HUES64 (cell line): ENCODE results near the gene YIF1A.
"Not testable (repeated sequence)": the region's sequence is repeated elsewhere in the genome, so short reads cannot be mapped to it uniquely, and the experiment has no call there.

Experiments used
- H3K27ac ChIP-seq: 2 replicates; pipeline ENCODE4 v1.7.0; 2013; ENCODE audit warnings: low read depth, low read length, inconsistent platforms
- H3K27me3 ChIP-seq: 2 replicates; pipeline ENCODE4 v1.6.1; 2013; ENCODE audit warnings: mild to moderate bottlenecking, low read length; ENCODE audit not compliant: insufficient read depth
- H3K36me3 ChIP-seq: 2 replicates; pipeline ENCODE4 v1.6.1; 2013; ENCODE audit warnings: mild to moderate bottlenecking, low read length; ENCODE audit not compliant: insufficient read depth
- H3K4me1 ChIP-seq: 2 replicates; pipeline ENCODE4 v1.6.1; 2013; ENCODE audit warnings: mild to moderate bottlenecking, low read length, moderate library complexity; ENCODE audit not compliant: insufficient read depth
- H3K4me3 ChIP-seq: 2 replicates; pipeline ENCODE4 v1.5.1; 2013; ENCODE audit warnings: mild to moderate bottlenecking, low read length, moderate library complexity
- H3K9ac ChIP-seq: 2 replicates; pipeline ENCODE4 v1.6.1; 2013; ENCODE audit warnings: mild to moderate bottlenecking, low read depth, low read length
- H3K9me3 ChIP-seq: 2 replicates; pipeline ENCODE4 v1.6.1; 2013; ENCODE audit warnings: low read depth, low read length; ENCODE audit not compliant: insufficient read depth
- WGBS: fragments of 150-250, 120-280 bp; methylation state at CpG from one replicate; pipeline ENCODE4 v1.1.7; 2013; ENCODE audit warnings: missing lambda C conversion rate; 5-methylcytosine and 5-hydroxymethylcytosine counted together

Gene YIF1A

DNA sequence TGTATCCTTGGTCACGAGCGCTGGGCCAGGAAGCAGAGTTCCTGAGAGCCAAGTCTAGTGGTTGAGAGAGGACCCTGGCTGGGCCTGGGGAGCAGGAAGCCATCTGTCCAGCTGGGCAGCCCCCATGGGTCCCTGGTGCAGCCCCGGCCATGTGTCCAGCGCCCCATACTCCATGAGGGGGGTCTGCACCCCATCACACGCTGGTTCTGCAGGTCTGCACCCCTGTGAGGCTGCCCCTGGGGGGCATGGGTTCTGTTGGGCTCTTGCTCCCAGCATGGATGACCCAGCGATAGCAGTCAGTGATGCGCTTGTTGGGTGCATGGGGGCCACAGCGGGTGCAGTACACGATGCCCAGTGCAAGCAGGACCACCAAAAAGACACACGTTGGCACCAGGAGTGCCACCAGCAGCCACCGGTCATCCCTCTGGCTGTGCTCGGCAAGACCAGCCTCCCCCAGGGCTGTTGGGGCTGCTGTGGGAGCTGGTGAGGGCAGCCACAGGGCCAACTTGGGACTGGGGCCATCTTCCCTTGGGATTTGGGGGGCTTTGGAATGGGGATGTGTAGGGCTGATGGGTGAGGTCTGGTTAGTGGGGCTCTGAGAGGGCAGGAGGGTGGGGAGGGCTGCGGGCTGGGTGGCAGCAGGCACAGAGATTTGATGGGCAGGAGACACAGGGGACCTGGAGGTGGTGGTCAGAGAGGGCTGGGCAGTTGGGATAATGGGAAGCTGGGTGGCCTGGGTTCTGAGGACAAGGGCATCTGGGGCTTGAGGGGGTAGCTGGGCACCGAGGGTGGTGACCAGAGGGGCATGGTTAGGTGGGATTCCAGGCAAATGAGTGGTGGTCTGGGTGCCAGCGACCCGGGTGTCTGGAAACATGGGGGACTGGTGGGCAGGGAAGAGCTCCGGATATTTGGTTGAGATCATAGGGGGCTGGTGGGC lies 25.9 kb upstream of the YIF1A start:
- Histone ChIP-seq H3K9me3 (no peaks in the 10 kb centered on the region), H3K36me3 (no peaks in the 10 kb centered on the region), H3K27ac (no peak overlapping the region), H3K4me1 (peaks cover 27% of the 10 kb centered on the region), H3K27me3 (no peaks in the 10 kb centered on the region), H3K9ac (no peak overlapping the region), H3K4me3 (no peak overlapping the region)
- WGBS, result 92% methylated on average over 17 of the region's 17 CpGs

- Histone ChIP-seq H3K27ac (no peak overlapping the region; the same call in 1 of the 2 replicates), H3K4me1 (peaks cover 27% of the 10 kb centered on the region), H3K36me3 (no peaks in the 10 kb centered on the region), H3K27me3 (no peaks in the 10 kb centered on the region), H3K4me3 (peak overlapping the region; percentile 61; the same call in 1 of the 2 replicates), H3K9ac (peak overlapping the region; percentile 43; the same call in 1 of the 2 replicates), H3K9me3 (no peaks in the 10 kb centered on the region)
- WGBS, result 60% methylated on average over 1 of the region's 1 CpG
These were observed 25.2 kb upstream of the YIF1A start for GRCh38 chr11:66314186-66314501.

- peak overlapping the region; percentile 61 for H3K4me3 ChIP-seq
- H3K4me1 ChIP-seq, result peaks cover 26% of the 10 kb centered on the region
- peak overlapping the region; percentile 43 for H3K9ac ChIP-seq
- no peaks in the 10 kb centered on the region for H3K27me3 ChIP-seq
- H3K27ac ChIP-seq, result peak overlapping the region; percentile 94
- 23% methylated on average over 38 of the region's 38 CpGs for WGBS
- no peaks in the 10 kb centered on the region for H3K36me3 ChIP-seq
- no peaks in the 10 kb centered on the region for H3K9me3 ChIP-seq
These were observed 24.6 kb upstream of the YIF1A start for GRCh38 chr11:66313321-66314185.

- H3K4me3 ChIP-seq, result peak overlapping the region; percentile 65
- no peaks in the 10 kb centered on the region for H3K27me3 ChIP-seq
- H3K4me1 ChIP-seq, result peaks cover 18% of the 10 kb centered on the region
- H3K36me3 ChIP-seq, result no peaks in the 10 kb centered on the region
- H3K9ac ChIP-seq, result peak overlapping the region; percentile 43
- H3K9me3 ChIP-seq, result no peaks in the 10 kb centered on the region
- 1% methylated on average over 52 of the region's 52 CpGs for WGBS
- peak overlapping the region; percentile 94 for H3K27ac ChIP-seq
These were observed 23.8 kb upstream of the YIF1A start for GRCh38 chr11:66312549-66313320.

DNA sequence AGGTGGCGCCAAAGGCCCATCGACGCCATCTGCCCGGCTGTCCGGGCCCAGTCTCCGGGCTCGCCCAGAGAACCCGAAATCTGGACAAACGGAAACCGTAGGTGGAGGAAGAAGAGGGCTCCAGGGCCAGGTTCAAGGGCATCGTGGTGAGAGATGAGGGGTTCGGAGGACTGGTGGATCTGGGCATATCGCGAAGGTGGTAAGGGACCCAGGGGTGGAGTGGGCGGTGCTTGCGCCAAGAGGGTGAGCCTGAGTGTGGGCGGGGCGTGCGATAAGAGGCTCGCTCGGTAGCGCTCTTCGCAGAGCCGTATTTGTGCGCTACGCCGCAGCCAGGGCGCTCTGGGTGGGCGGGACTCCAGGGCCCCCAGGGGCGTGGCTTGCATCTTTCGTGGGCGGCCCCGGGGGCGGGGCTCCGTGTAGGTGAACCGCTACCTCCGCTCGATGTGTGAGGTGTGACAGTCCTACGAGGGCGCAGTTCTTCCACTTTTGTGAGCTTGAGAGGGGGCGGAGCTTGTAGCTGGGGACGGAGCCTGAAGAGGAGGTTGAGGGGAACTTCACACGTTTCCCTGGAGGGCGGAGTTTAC lies 23.1 kb upstream of the YIF1A start:
- H3K9ac ChIP-seq, result peak overlapping the region; percentile 50
- H3K36me3 ChIP-seq, result no peaks in the 10 kb centered on the region
- H3K4me3 ChIP-seq, result peak overlapping the region; percentile 65
- peaks cover 12% of the 10 kb centered on the region for H3K4me1 ChIP-seq
- H3K27ac ChIP-seq, result peak overlapping the region; percentile 54; the same call in 1 of the 2 replicates
- H3K9me3 ChIP-seq, result no peaks in the 10 kb centered on the region
- no peaks in the 10 kb centered on the region for H3K27me3 ChIP-seq
- WGBS, result under 1% methylated on average over 44 of the region's 44 CpGs

- peak overlapping the region; percentile 54; the same call in 1 of the 2 replicates for H3K27ac ChIP-seq
These were observed 22.6 kb upstream of the YIF1A start for GRCh38 chr11:66311470-66311964.

GRCh38 chr11:66310803-66311440 lies 22.0 kb upstream of the YIF1A start:
- H3K9ac ChIP-seq, H3K27ac ChIP-seq, H3K9me3 ChIP-seq, H3K27me3 ChIP-seq, H3K4me3 ChIP-seq, H3K36me3 ChIP-seq: not testable (repeated sequence)
- WGBS, result 87% methylated on average over 18 of the region's 18 CpGs
- H3K4me1 ChIP-seq, result peaks cover 12% of the 10 kb centered on the region

More at GRCh38 chr11:66311470-66311964, 22.6 kb upstream of the YIF1A start:
- H3K9ac ChIP-seq, result peak overlapping the region; percentile 50
- no peaks in the 10 kb centered on the region for H3K9me3 ChIP-seq
- 17% methylated on average over 24 of the region's 26 CpGs for WGBS
- peaks cover 12% of the 10 kb centered on the region for H3K4me1 ChIP-seq
- H3K4me3 ChIP-seq, result peak overlapping the region; percentile 65
- H3K36me3 ChIP-seq, result no peaks in the 10 kb centered on the region
- H3K27me3 ChIP-seq, result no peaks in the 10 kb centered on the region

DNA sequence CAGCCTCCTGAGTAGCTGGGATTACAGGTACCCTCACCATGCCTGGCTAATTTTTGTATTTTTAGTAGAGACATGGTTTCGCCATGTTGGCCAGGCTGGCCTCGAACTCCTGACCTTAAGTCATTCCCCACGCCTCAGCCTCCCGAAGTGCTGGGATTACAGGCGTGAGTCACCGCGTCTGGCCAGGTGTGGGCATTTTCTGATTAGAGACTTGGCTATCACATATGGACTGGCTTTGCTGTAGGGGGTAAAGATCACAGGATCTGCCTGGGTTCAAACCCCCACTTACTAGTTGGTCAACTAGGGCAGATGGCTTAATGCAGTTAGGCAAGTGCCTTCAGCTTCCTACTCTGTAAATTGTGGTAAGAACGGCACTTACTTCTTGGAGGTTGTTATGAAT lies 21.4 kb upstream of the YIF1A start:
- WGBS, result 97% methylated on average over 8 of the region's 8 CpGs
- Histone ChIP-seq H3K4me3 (no peak overlapping the region), H3K36me3 (no peaks in the 10 kb centered on the region), H3K9ac (no peak overlapping the region), H3K27me3 (no peaks in the 10 kb centered on the region), H3K4me1 (peaks cover 12% of the 10 kb centered on the region), H3K27ac (no peak overlapping the region), H3K9me3 (no peaks in the 10 kb centered on the region)

DNA sequence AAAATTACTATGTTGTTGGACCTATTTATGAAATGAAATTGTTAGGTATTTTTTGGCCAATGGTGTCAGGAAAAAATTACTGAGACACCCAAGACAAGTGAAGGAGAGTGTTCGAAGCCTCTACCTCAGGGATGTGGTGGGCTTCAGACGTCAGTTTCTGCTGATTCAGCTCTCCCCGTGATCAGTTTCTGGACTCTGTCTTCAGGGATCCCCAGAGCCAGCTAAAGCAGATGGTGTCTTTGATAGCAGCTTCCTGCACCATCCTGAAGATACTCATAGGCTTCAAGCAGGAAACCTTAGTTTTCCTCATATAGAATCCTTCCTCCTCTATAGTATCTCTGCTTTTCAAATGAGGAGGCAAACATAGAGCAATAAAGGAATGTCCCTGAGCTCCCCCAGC lies 20.5 kb upstream of the YIF1A start:
- Histone ChIP-seq H3K27me3 (no peaks in the 10 kb centered on the region), H3K4me3 (no peak overlapping the region), H3K27ac (no peak overlapping the region), H3K36me3 (no peaks in the 10 kb centered on the region), H3K9me3 (no peaks in the 10 kb centered on the region), H3K4me1 (peaks cover 12% of the 10 kb centered on the region), H3K9ac (no peak overlapping the region)
- 92% methylated on average over 3 of the region's 3 CpGs for WGBS

DNA sequence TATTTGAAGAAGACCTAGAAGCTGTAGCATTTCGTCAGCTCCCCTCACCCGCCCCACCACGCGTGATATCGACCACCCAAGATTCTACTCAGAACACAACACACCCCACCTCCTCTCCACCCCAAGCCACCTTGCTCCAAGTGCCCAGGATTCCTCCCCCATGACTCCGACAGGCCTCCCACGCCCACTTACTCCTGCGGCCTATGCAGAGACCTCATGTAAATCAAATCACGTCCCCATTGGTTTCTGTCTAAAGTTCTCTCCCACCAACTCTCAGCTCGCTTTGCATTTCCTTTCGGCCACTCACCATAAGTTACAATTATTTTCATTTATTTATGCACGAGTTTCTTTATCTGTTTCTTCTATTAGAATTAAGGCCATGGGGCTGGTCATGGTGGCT lies 13.7 kb upstream of the YIF1A start:
- no peak overlapping the region for H3K4me3 ChIP-seq
- no peaks in the 10 kb centered on the region for H3K9me3 ChIP-seq
- WGBS, result 89% methylated on average over 12 of the region's 12 CpGs
- no peaks in the 10 kb centered on the region for H3K27me3 ChIP-seq
- no peak overlapping the region for H3K27ac ChIP-seq
- H3K36me3 ChIP-seq, result no peaks in the 10 kb centered on the region
- no peak overlapping the region for H3K9ac ChIP-seq
- peaks cover under 1% of the 10 kb centered on the region; the same call in 1 of the 2 replicates for H3K4me1 ChIP-seq
